Measurements from ENCODE around the gene TBL3.
A peak's percentile ranks its signal among the peaks of the same experiment; 100 is the strongest.

The TBL3 gene

DNA sequence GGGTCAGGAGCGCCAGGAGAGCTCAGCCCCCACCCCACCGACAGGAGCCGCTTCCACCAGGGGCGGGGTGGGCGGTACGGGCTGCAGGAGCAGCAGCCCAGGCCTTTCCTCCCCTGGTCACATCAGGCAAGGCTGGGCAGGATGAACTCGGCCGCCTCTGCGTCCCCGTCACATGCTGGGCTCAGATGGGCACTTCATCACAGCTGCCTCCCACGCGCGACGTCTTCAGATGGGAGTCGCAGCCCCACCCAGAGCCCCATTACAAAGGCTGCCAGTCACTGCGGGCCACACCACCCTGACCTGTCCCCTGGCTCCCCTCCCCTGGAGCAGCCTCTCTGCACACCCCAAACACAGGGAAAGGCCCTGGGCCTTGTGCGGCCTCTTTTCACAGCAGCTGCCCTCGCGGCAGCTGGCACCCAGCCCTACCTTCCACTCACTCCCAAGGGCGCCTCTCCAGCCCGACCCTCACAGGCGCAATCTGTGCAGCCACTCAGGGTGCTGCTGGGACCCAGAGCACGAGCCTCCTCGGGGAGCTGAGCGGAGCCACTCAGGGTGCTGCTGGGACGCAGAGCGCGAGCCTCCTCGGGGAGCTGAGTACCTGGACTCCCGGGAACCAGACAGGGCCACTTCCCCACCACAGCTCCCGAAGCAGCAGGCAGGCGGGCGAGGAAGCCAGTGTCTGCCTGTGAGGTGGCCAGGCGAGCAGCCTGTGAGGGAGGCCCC is 33.1 kb downstream of the TBL3 start:
- no peak for TF ChIP-seq CTCF (IDR thresholded peaks at IDR 0.05; ENCODE audit: control insufficient read depth, extremely low read depth, insufficient read depth)
- no peak for DNase-seq (ENCODE audit: low read depth)
- no peak overlapping the region for H3K4me3 ChIP-seq (ENCODE audit: low read depth, low read length)

- peak; percentile 37 for TF ChIP-seq CTCF (IDR thresholded peaks at IDR 0.05; ENCODE audit: control insufficient read depth, extremely low read depth, insufficient read depth)
- DNase-seq (ENCODE audit: low read depth), result no peak
- H3K4me3 ChIP-seq (ENCODE audit: low read depth, low read length), result no peak overlapping the region
These were observed 33.8 kb downstream of the TBL3 start for GRCh38 chr16:2005646-2006045.

GRCh38 chr16:2006317-2006716 is 34.5 kb downstream of the TBL3 start:
- DNase-seq (ENCODE audit: low read depth), result no peak
- no peak overlapping the region for H3K4me3 ChIP-seq (ENCODE audit: low read depth, low read length)
- TF ChIP-seq CTCF (IDR thresholded peaks at IDR 0.05; ENCODE audit: control insufficient read depth, extremely low read depth, insufficient read depth), result no peak

DNA sequence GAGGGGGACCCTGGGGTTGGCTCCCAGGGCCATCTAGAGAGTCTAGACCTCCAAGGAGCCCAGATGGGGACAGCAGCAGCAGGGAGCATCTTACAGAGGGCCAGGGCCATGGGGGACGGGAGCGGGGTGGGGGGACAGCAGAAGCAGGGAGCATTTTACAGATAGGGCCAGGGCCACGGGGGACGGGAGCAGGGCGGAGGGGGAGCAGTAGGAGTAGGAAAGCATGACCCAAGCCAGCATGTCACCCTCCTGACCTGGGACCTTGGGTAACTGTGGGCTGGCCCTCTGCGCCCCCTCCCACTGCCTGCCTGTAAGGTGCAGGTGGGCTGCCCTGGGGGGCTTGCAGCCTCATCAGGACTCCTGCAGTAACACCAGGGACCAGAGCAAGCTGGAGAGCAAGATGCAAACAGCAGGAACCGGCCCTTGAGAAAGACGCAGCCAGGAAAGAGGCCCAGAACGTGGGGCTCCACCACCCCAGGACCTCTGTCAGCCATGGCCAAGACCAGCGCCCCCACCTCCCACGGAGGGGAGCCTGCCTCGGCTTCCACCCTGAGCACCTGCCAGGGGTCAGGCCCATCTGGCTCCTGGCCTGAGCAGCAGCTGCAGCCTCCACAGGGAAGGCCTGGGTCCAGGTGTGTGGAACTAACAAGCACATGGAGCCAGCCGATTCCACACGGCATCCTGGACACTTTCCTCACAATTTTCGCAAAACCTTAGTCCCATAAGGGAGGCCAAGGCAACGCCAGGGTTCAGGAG is 35.4 kb downstream of the TBL3 start:
- no peak for TF ChIP-seq CTCF (IDR thresholded peaks at IDR 0.05; ENCODE audit: control insufficient read depth, extremely low read depth, insufficient read depth)
- no peak for DNase-seq (ENCODE audit: low read depth)
- H3K4me3 ChIP-seq (ENCODE audit: low read depth, low read length), result peak overlapping the region; percentile 80

DNA sequence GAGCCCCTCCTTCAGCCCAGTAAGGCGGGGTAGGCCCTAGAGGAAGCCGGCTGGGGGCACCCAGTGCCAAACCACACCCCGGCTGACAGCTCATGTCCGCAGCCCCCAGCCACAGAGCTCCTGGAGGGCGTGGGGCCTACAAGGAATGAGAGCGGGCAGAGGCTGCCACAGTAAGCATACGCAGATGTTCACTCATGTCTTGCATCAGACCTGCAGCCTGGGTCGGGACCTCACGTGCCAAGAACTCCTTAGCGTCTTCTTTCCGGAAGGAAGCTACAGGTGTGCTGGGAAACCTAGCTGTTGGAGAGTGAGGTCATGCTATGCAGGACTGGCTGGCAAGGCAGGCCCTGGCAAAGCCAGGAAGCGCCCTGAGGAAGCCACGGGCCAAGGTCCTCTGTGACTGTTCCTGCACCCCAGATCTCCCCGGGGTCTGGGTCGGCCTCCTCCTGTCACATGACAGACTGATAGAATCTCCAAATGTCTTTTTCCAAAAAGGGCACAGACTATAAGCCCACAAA is 36.2 kb downstream of the TBL3 start:
- peak; percentile 94 for DNase-seq (ENCODE audit: low read depth)
- peak overlapping the region; percentile 80 for H3K4me3 ChIP-seq (ENCODE audit: low read depth, low read length)
- TF ChIP-seq CTCF (IDR thresholded peaks at IDR 0.05; ENCODE audit: control insufficient read depth, extremely low read depth, insufficient read depth), result no peak

- H3K4me3 ChIP-seq (ENCODE audit: low read depth, low read length), result peak overlapping the region; percentile 80
- DNase-seq (ENCODE audit: low read depth), result no peak
- no peak for TF ChIP-seq CTCF (IDR thresholded peaks at IDR 0.05; ENCODE audit: control insufficient read depth, extremely low read depth, insufficient read depth)
These were observed 36.8 kb downstream of the TBL3 start for GRCh38 chr16:2008631-2009163.
